Endothelial cell of hepatic sinusoid (primary cell): Measurements from ENCODE around the gene MACO1.
"Not testable (repeated sequence)": the region's sequence is repeated elsewhere in the genome, so short reads cannot be mapped to it uniquely, and the experiment has no call there.

ENCODE experiments used
- in situ Hi-C: cut with HindIII; loops from 2 replicates; pipeline ENCODE4 v1.10.0; 2017; ENCODE audit warnings: low sequenced_read_pairs

Gene MACO1

GRCh38 chr1:25451908-25452307, 21.2 kb downstream of the MACO1 start:
- in situ Hi-C loops, result no loop called here

GRCh38 chr1:25456502-25456901, 25.8 kb downstream of the MACO1 start:
- in situ Hi-C loops, result no loop called here

GRCh38 chr1:25458541-25459298, 28.0 kb downstream of the MACO1 start:
- in situ Hi-C loops, result no loop called here

GRCh38 chr1:25460020-25460419, 29.3 kb downstream of the MACO1 start:
- in situ Hi-C loops, result no loop called here

- in situ Hi-C loops, result not testable (repeated sequence)
Observed at GRCh38 chr1:25460816-25461215, 30.1 kb downstream of the MACO1 start.

GRCh38 chr1:25461849-25462248, 31.2 kb downstream of the MACO1 start:
- in situ Hi-C loops, result no loop called here

GRCh38 chr1:25462732-25463131, 32.0 kb downstream of the MACO1 start:
- in situ Hi-C loops, result no loop called here

- in situ Hi-C loops, result no loop called here
Observed at GRCh38 chr1:25467193-25467592, 36.5 kb downstream of the MACO1 start.

- in situ Hi-C loops, result no loop called here
Observed at GRCh38 chr1:25467616-25468015, 36.9 kb downstream of the MACO1 start.

- in situ Hi-C loops, result no loop called here
Observed at GRCh38 chr1:25468033-25468432, 37.3 kb downstream of the MACO1 start.

- in situ Hi-C loops, result no loop called here
Observed at GRCh38 chr1:25469177-25469576, 38.5 kb downstream of the MACO1 start.

- in situ Hi-C loops, result no loop called here
Observed at GRCh38 chr1:25472471-25472870, 41.8 kb downstream of the MACO1 start.

GRCh38 chr1:25473653-25474225, 43.0 kb downstream of the MACO1 start:
- in situ Hi-C loops, result no loop called here

GRCh38 chr1:25474439-25475047, 43.8 kb downstream of the MACO1 start:
- in situ Hi-C loops, result no loop called here

GRCh38 chr1:25476186-25477097, 45.7 kb downstream of the MACO1 start:
- in situ Hi-C loops, result no loop called here

- in situ Hi-C loops, result no loop called here
Observed at GRCh38 chr1:25477448-25478034, 46.8 kb downstream of the MACO1 start.

GRCh38 chr1:25478633-25479032, 47.9 kb downstream of the MACO1 start:
- in situ Hi-C loops, result no loop called here

GRCh38 chr1:25481625-25482024, 50.9 kb downstream of the MACO1 start:
- in situ Hi-C loops, result no loop called here

GRCh38 chr1:25482211-25482610, 51.5 kb downstream of the MACO1 start:
- in situ Hi-C loops, result no loop called here

GRCh38 chr1:25484096-25484495, 53.4 kb downstream of the MACO1 start:
- in situ Hi-C loops, result no loop called here

GRCh38 chr1:25484533-25484932, 53.8 kb downstream of the MACO1 start:
- in situ Hi-C loops, result no loop called here
